SK-N-SH treated with all-trans-retinoic acid at 6 μM for 48 hours (cell line): ENCODE data around the gene PRKAB1.

Experiments
- ATAC-seq: fragments of 200-7000 bp; cut with Tn5 transposase; 3 replicates; pipeline ENCODE4 v1.9.1; 2020; ENCODE audit warnings: mild to moderate bottlenecking, moderate library complexity
- ARNTL ChIP-seq: fragments of 450-650 bp; formaldehyde crosslinking; IDR thresholded peaks from 2 replicates; pipeline ENCODE4 v1.5.0; 2020; ENCODE audit warnings: low read depth, mild to moderate bottlenecking, moderate library complexity, borderline replicate concordance
- BACH2 ChIP-seq: fragments of 250-450 bp; sonication (Bioruptor Pico); IDR thresholded peaks from 2 replicates; pipeline ENCODE4 v1.9.0; 2021; ENCODE audit warnings: mild to moderate bottlenecking, borderline replicate concordance
- CREB5 ChIP-seq: fragments of 250-450 bp; sonication (Bioruptor Pico); IDR thresholded peaks from 2 replicates; pipeline ENCODE4 v1.5.1; 2020; ENCODE audit warnings: low read depth, mild to moderate bottlenecking, moderate library complexity
- CSDC2 ChIP-seq: fragments of 250-450 bp; sonication (Bioruptor Pico); IDR thresholded peaks from 2 replicates; pipeline ENCODE4 v1.5.0; 2020; ENCODE audit warnings: mild to moderate bottlenecking, moderate library complexity
- CSRNP3 ChIP-seq: fragments of 250-450 bp; sonication (Bioruptor Pico); IDR thresholded peaks from 2 replicates; pipeline ENCODE4 v1.5.1; 2021; ENCODE audit warnings: mild to moderate bottlenecking, moderate library complexity
- ESRRG ChIP-seq: fragments of 250-450 bp; sonication (Bioruptor Pico); IDR thresholded peaks from 2 replicates; pipeline ENCODE4 v1.6.1; 2021; ENCODE audit warnings: mild to moderate bottlenecking
- GLIS3 ChIP-seq: fragments of 250-450 bp; sonication (Bioruptor Pico); IDR thresholded peaks from 2 replicates; pipeline ENCODE4 v1.5.0; 2020; ENCODE audit warnings: mild to moderate bottlenecking, moderate library complexity
- OSR1 ChIP-seq: fragments of 250-450 bp; sonication (Bioruptor Pico); IDR thresholded peaks from 2 replicates; pipeline ENCODE4 v1.8.0; 2022; ENCODE audit warnings: moderate library complexity, mild to moderate bottlenecking, inconsistent platforms
- PATZ1 ChIP-seq: fragments of 250-450 bp; sonication (Bioruptor Pico); IDR thresholded peaks from 2 replicates; pipeline ENCODE4 v1.8.0; 2020; ENCODE audit warnings: mild to moderate bottlenecking, moderate library complexity, borderline replicate concordance
- POU6F1 ChIP-seq: fragments of 250-450 bp; sonication (Bioruptor Pico); IDR thresholded peaks from 2 replicates; pipeline ENCODE4 v1.8.0; 2021; ENCODE audit warnings: low read depth, mild to moderate bottlenecking, moderate library complexity, borderline replicate concordance
- PPARA ChIP-seq: fragments of 250-450 bp; sonication (Bioruptor Pico); IDR thresholded peaks from 2 replicates; pipeline ENCODE4 v1.5.0; 2020; ENCODE audit warnings: mild to moderate bottlenecking, borderline replicate concordance
- RARB ChIP-seq: fragments of 250-450 bp; sonication (Bioruptor Pico); IDR thresholded peaks from 2 replicates; pipeline ENCODE4 v1.8.0; 2021; ENCODE audit warnings: mild to moderate bottlenecking, moderate library complexity
- TCF4 ChIP-seq: fragments of 250-450 bp; sonication (Bioruptor Pico); IDR thresholded peaks from 2 replicates; pipeline ENCODE4 v1.8.0; 2021; ENCODE audit warnings: mild to moderate bottlenecking, moderate library complexity, borderline replicate concordance
- TOX ChIP-seq: fragments of 250-450 bp; sonication (Bioruptor Pico); IDR thresholded peaks from 2 replicates; pipeline ENCODE4 v1.8.0; 2021; ENCODE audit warnings: mild to moderate bottlenecking, moderate library complexity, borderline replicate concordance
- TSHZ2 ChIP-seq: fragments of 250-450 bp; sonication (Bioruptor Pico); IDR thresholded peaks from 2 replicates; pipeline ENCODE4 v1.5.0; 2020; ENCODE audit warnings: mild to moderate bottlenecking, moderate library complexity
- ZC3H10 ChIP-seq: fragments of 250-450 bp; sonication (Bioruptor Pico); IDR thresholded peaks from 2 replicates; pipeline ENCODE4 v1.5.1; 2021; ENCODE audit warnings: mild to moderate bottlenecking, moderate library complexity
- ZFP3 ChIP-seq: fragments of 250-450 bp; sonication (Bioruptor Pico); IDR thresholded peaks from 2 replicates; pipeline ENCODE4 v1.5.0; 2020; ENCODE audit warnings: mild to moderate bottlenecking, moderate library complexity
- ZFP30 ChIP-seq: fragments of 450-650 bp; formaldehyde crosslinking; IDR thresholded peaks from 2 replicates; pipeline ENCODE4 v1.5.0; 2022; ENCODE audit warnings: mild to moderate bottlenecking, moderate library complexity
- ZNF565 ChIP-seq: fragments of 450-650 bp; formaldehyde crosslinking; conservative IDR thresholded peaks from 2 replicates; pipeline ENCODE4 v1.5.0; 2020; ENCODE audit warnings: low read depth, mild to moderate bottlenecking, moderate library complexity
- ZNF70 ChIP-seq: fragments of 450-650 bp; formaldehyde crosslinking; IDR thresholded peaks from 2 replicates; pipeline ENCODE4 v1.5.0; 2020; ENCODE audit warnings: mild to moderate bottlenecking, moderate library complexity

Gene PRKAB1

GRCh38 chr12:119679081-119679480 lies 11.1 kb downstream of the PRKAB1 start:
- TF ChIP-seq GLIS3 (CRISPR knock-in tag) (no peak), CSRNP3 (CRISPR knock-in tag) (no peak), ZFP30 (CRISPR knock-in tag) (no peak), ESRRG (CRISPR knock-in tag) (no peak), TOX (CRISPR knock-in tag) (no peak), ZNF70 (CRISPR knock-in tag) (no peak), CSDC2 (no peak), CREB5 (no peak), TSHZ2 (no peak), ZC3H10 (CRISPR knock-in tag) (no peak), POU6F1 (CRISPR knock-in tag) (no peak), OSR1 (no peak), ZFP3 (CRISPR knock-in tag) (no peak)
- no peak for ATAC-seq

GRCh38 chr12:119679490-119679889 lies 11.6 kb downstream of the PRKAB1 start:
- ATAC-seq: no peak
- TF ChIP-seq BACH2 (CRISPR knock-in tag) (no peak), GLIS3 (CRISPR knock-in tag) (no peak), OSR1 (no peak), CSDC2 (no peak), TCF4 (CRISPR knock-in tag) (no peak), PPARA (CRISPR knock-in tag) (no peak), ZNF565 (CRISPR knock-in tag) (no peak), TSHZ2 (no peak), RARB (CRISPR knock-in tag) (no peak), ARNTL (CRISPR knock-in tag) (no peak), CREB5 (no peak), TOX (CRISPR knock-in tag) (no peak), ZC3H10 (CRISPR knock-in tag) (no peak), PATZ1 (CRISPR knock-in tag) (no peak)
- TF ChIP-seq, all 23 proteins: peak for 0
